WTC11 (cell line): ENCODE measurements around the gene SAMD13. TPM values are rescaled to one million over a fixed set of nuclear protein-coding genes. Genes with fewer than 3 reads are reported as not detected.

Experiments used
- ATAC-seq: fragments of 200-7000 bp; cut with Tn5 transposase; 2 replicates; pipeline ENCODE4 v1.10.0; 2021; ENCODE audit warnings: mild to moderate bottlenecking, moderate library complexity
- CTCF ChIA-PET: fragments of 300-600 bp; sonication (Branson Sonifier 250); formaldehyde crosslinking; loops from one replicate; lab custom pipeline; 2021; ENCODE audit warnings: antibody characterized with exemption; lab: Charles Lee
- POLR2A ChIA-PET: fragments of 350-600 bp; sonication (Branson Sonifier 250); formaldehyde crosslinking; loops from one replicate; lab custom pipeline; 2021; ENCODE audit warnings: antibody characterized with exemption; lab: Charles Lee
- DNase-seq: peaks from one replicate; pipeline ENCODE4 v3.0.0; 2021; ENCODE audit warnings: low spot score
- H3K27ac Mint-ChIP-seq: 2 replicates; pipeline ENCODE4 v1.8.0; 2021; ENCODE audit warnings: mixed read lengths
- H3K27me3 Mint-ChIP-seq: 2 replicates; pipeline ENCODE4 v1.8.0; 2021; ENCODE audit warnings: low read depth, mild to moderate bottlenecking, moderate library complexity, mixed read lengths
- H3K36me3 Mint-ChIP-seq: 2 replicates; pipeline ENCODE4 v1.8.0; 2021; ENCODE audit warnings: mixed read lengths
- H3K4me1 Mint-ChIP-seq: 2 replicates; pipeline ENCODE4 v1.8.0; 2022; ENCODE audit warnings: mixed read lengths
- H3K4me3 Mint-ChIP-seq: 2 replicates; pipeline ENCODE4 v1.8.0; 2021; ENCODE audit warnings: mild to moderate bottlenecking, moderate library complexity, mixed read lengths
- H3K9me3 Mint-ChIP-seq: 2 replicates; pipeline ENCODE4 v1.8.0; 2021; ENCODE audit warnings: mixed read lengths
- AR ChIP-seq: fragments of 250-450 bp; sonication (Bioruptor Pico); IDR thresholded peaks from 2 replicates; pipeline ENCODE4 v1.9.0; 2021; ENCODE audit warnings: mild to moderate bottlenecking
- ATF3 ChIP-seq: sonication (generic); formaldehyde crosslinking; conservative IDR thresholded peaks from 2 replicates; pipeline ENCODE4 v1.8.1; 2022; ENCODE audit warnings: mild to moderate bottlenecking, missing genetic modification reagents
- CDX4 ChIP-seq: fragments of 250-450 bp; sonication (Bioruptor Pico); IDR thresholded peaks from 2 replicates; pipeline ENCODE4 v1.9.0; 2021; ENCODE audit warnings: moderate library complexity, mild to moderate bottlenecking, inconsistent platforms, borderline replicate concordance
- CREB1 ChIP-seq: sonication (generic); formaldehyde crosslinking; IDR thresholded peaks from 2 replicates; pipeline ENCODE4 v1.8.0; 2023; ENCODE audit warnings: mild to moderate bottlenecking, missing genetic modification reagents
- CREM ChIP-seq: sonication (generic); formaldehyde crosslinking; IDR thresholded peaks from 2 replicates; pipeline ENCODE4 v1.8.1; 2022; ENCODE audit warnings: mild to moderate bottlenecking, missing genetic modification reagents, moderate library complexity
- ESRRA ChIP-seq: sonication (generic); formaldehyde crosslinking; IDR thresholded peaks from 2 replicates; pipeline ENCODE4 v1.8.1; 2022; ENCODE audit warnings: mild to moderate bottlenecking, missing genetic modification reagents, borderline replicate concordance
- FOXJ3 ChIP-seq: sonication (generic); formaldehyde crosslinking; IDR thresholded peaks from 2 replicates; pipeline ENCODE4 v1.9.0; 2021; ENCODE audit warnings: missing genetic modification reagents, mild to moderate bottlenecking, borderline replicate concordance
- FOXK1 ChIP-seq: sonication (generic); formaldehyde crosslinking; IDR thresholded peaks from 2 replicates; pipeline ENCODE4 v1.8.0; 2022; ENCODE audit warnings: mild to moderate bottlenecking, moderate library complexity, missing genetic modification reagents
- FOXP1 ChIP-seq: sonication (generic); formaldehyde crosslinking; IDR thresholded peaks from 2 replicates; pipeline ENCODE4 v1.8.0; 2022; ENCODE audit warnings: missing genetic modification reagents, mild to moderate bottlenecking, moderate library complexity, borderline replicate concordance
- FOXP4 ChIP-seq: sonication (generic); formaldehyde crosslinking; IDR thresholded peaks from 2 replicates; pipeline ENCODE4 v1.8.0; 2022; ENCODE audit warnings: mild to moderate bottlenecking, missing genetic modification reagents
- HMGA2 ChIP-seq: fragments of 250-450 bp; sonication (Bioruptor Pico); IDR thresholded peaks from 2 replicates; pipeline ENCODE4 v1.4.0; 2021; ENCODE audit warnings: mild to moderate bottlenecking, moderate library complexity
- JUN ChIP-seq: sonication (generic); formaldehyde crosslinking; IDR thresholded peaks from 2 replicates; pipeline ENCODE4 v1.8.0; 2023; ENCODE audit warnings: mild to moderate bottlenecking, missing genetic modification reagents
- KAT7 ChIP-seq: sonication (generic); formaldehyde crosslinking; IDR thresholded peaks from 2 replicates; pipeline ENCODE4 v1.8.1; 2023; ENCODE audit warnings: missing genetic modification reagents, mild to moderate bottlenecking, borderline replicate concordance
- MAX ChIP-seq: sonication (generic); formaldehyde crosslinking; IDR thresholded peaks from 2 replicates; pipeline ENCODE4 v1.8.0; 2022; ENCODE audit warnings: mild to moderate bottlenecking, missing genetic modification reagents
- MYBL2 ChIP-seq: sonication (generic); formaldehyde crosslinking; IDR thresholded peaks from 2 replicates; pipeline ENCODE4 v1.8.1; 2023; ENCODE audit warnings: mild to moderate bottlenecking, moderate library complexity, missing genetic modification reagents
- NFE2L1 ChIP-seq: sonication (generic); formaldehyde crosslinking; IDR thresholded peaks from 2 replicates; pipeline ENCODE4 v1.8.1; 2023; ENCODE audit warnings: missing genetic modification reagents
- NR2C2 ChIP-seq: sonication (generic); formaldehyde crosslinking; IDR thresholded peaks from 2 replicates; pipeline ENCODE4 v1.8.0; 2022; ENCODE audit warnings: mild to moderate bottlenecking, missing genetic modification reagents
- OVOL2 ChIP-seq: fragments of 250-450 bp; sonication (Bioruptor Pico); IDR thresholded peaks from 2 replicates; pipeline ENCODE4 v1.9.0; 2021; ENCODE audit warnings: mild to moderate bottlenecking, borderline replicate concordance
- SOX15 ChIP-seq: fragments of 250-450 bp; sonication (Bioruptor Pico); IDR thresholded peaks from 2 replicates; pipeline ENCODE4 v1.9.0; 2021; ENCODE audit warnings: mild to moderate bottlenecking
- STAT6 ChIP-seq: sonication (generic); formaldehyde crosslinking; conservative IDR thresholded peaks from 2 replicates; pipeline ENCODE4 v1.8.1; 2023; ENCODE audit warnings: mild to moderate bottlenecking, low read depth, missing genetic modification reagents, moderate library complexity
- TEAD4 ChIP-seq: sonication (generic); formaldehyde crosslinking; IDR thresholded peaks from 2 replicates; pipeline ENCODE4 v1.8.0; 2022; ENCODE audit warnings: mild to moderate bottlenecking, missing genetic modification reagents
- USF1 ChIP-seq: sonication (generic); formaldehyde crosslinking; IDR thresholded peaks from 2 replicates; pipeline ENCODE4 v1.8.0; 2022; ENCODE audit warnings: mild to moderate bottlenecking, missing genetic modification reagents
- ZBTB43 ChIP-seq: sonication (generic); formaldehyde crosslinking; IDR thresholded peaks from 2 replicates; pipeline ENCODE4 v1.8.1; 2023; ENCODE audit warnings: mild to moderate bottlenecking, missing genetic modification reagents
- ZSCAN18 ChIP-seq: fragments of 250-450 bp; sonication (Bioruptor Pico); IDR thresholded peaks from 2 replicates; pipeline ENCODE4 v2.1.2; 2022; ENCODE audit warnings: mild to moderate bottlenecking, moderate library complexity
- total RNA-seq: library from RNA; stranded (reverse); gene quantifications from 3 replicates; pipeline ENCODE4 v1.2.3, GENCODE V29; 2021

SAMD13 gene
- total RNA-seq, 1 experiment from 2014 or later, result 1.8 TPM

- Mint-ChIP-seq H3K27ac (peak overlapping the region; percentile 37; the same call in 1 of the 2 replicates), H3K27me3 (no peaks in the 10 kb centered on the region; the same call in none of the 2 replicates), H3K36me3 (peaks cover 7% of the 10 kb centered on the region), H3K9me3 (peaks cover 20% of the 10 kb centered on the region), H3K4me3 (peak overlapping the region; percentile 95), H3K4me1 (peaks cover 48% of the 10 kb centered on the region)
- ATAC-seq (peak; percentile 81), DNase-seq (peak; percentile 58)
- POLR2A ChIA-PET, result interaction anchor here (0.6 kb wide), 1 partner anchor 1473 kb away, joined by 6 read pairs; no protein-coding TSS in a partner anchor
- CTCF ChIA-PET, result no interaction called here
- TF ChIP-seq NFE2L1 (CRISPR knock-in tag) (no peak), CREB1 (CRISPR knock-in tag) (no peak), ATF3 (CRISPR knock-in tag) (no peak), FOXP1 (CRISPR knock-in tag) (peak; percentile 82), HMGA2 (CRISPR knock-in tag) (no peak), MYBL2 (0 out of 2 replicates have a peak, but pooled peaks have one; percentile 47), CDX4 (no peak), STAT6 (CRISPR knock-in tag) (no peak), ESRRA (0 out of 2 replicates have a peak, but pooled peaks have one; percentile 28), CREM (CRISPR knock-in tag) (no peak), USF1 (CRISPR knock-in tag) (no peak), ZBTB43 (0 out of 2 replicates have a peak, but pooled peaks have one; percentile 36), AR (CRISPR knock-in tag) (no peak), MAX (peak; percentile 57; the same call in 1 of the 2 replicates), JUN (CRISPR knock-in tag) (no peak), ZSCAN18 (CRISPR knock-in tag) (no peak), FOXJ3 (CRISPR knock-in tag) (no peak), OVOL2 (CRISPR knock-in tag) (no peak), SOX15 (no peak), NR2C2 (no peak), FOXK1 (CRISPR knock-in tag) (no peak), FOXP4 (CRISPR knock-in tag) (no peak), TEAD4 (no peak), KAT7 (CRISPR knock-in tag) (0 out of 2 replicates have a peak, but pooled peaks have one; percentile 59)
These were observed 2.6 kb upstream of the SAMD13 start for GRCh38 chr1:84298684-84299535.
